K562 (cell line): ENCODE results near the gene TEX14. TPM values are rescaled to one million over a fixed set of nuclear protein-coding genes. Genes with fewer than 3 reads are reported as not detected.

Experiments used
- CBFA2T2 ChIP-seq: fragments of 450-650 bp; conservative IDR thresholded peaks from 2 replicates; pipeline ENCODE4 v1.6.1; 2017; ENCODE audit warnings: mild to moderate bottlenecking
- CREB3 ChIP-seq: fragments of 450-650 bp; conservative IDR thresholded peaks from 2 replicates; pipeline ENCODE4 v1.6.1; 2016; ENCODE audit warnings: missing genetic modification characterization, low read depth, mild to moderate bottlenecking, missing compliant biosample characterization, moderate library complexity
- ELK3 ChIP-seq: fragments of 450-650 bp; formaldehyde crosslinking; IDR thresholded peaks from 2 replicates; pipeline ENCODE4 v1.4.0; 2020; ENCODE audit warnings: mild to moderate bottlenecking
- ESRRA ChIP-seq: fragments of 450-650 bp; IDR thresholded peaks from 2 replicates; pipeline ENCODE4 v1.6.1; 2014; ENCODE audit warnings: low read depth, mild to moderate bottlenecking, moderate library complexity, borderline replicate concordance
- HDAC2 ChIP-seq: fragments of 450-650 bp; IDR thresholded peaks from 2 replicates; pipeline ENCODE4 v1.6.1; 2016; ENCODE audit warnings: mild to moderate bottlenecking
- PBX2 ChIP-seq, 2 experiments: IDR thresholded peaks in 1 of 2; conservative IDR thresholded peaks in 1 of 2; 2 replicates each; pipeline ENCODE4 v1.6.1; 2016; ENCODE audit warnings: low read depth in 2 of 2, mild to moderate bottlenecking in 1 of 2, missing compliant biosample characterization in 1 of 2, missing genetic modification characterization in 1 of 2, moderate library complexity in 1 of 2
- RCOR1 ChIP-seq, 2 experiments: IDR thresholded peaks; 2 replicates each; pipeline ENCODE4 v1.6.1; 2012; ENCODE audit warnings: low read depth in 2 of 2, low read length in 2 of 2, borderline replicate concordance in 1 of 2, improper control_type of control experiment in 1 of 2
- TAF9B ChIP-seq: fragments of 450-650 bp; IDR thresholded peaks from 2 replicates; pipeline ENCODE4 v1.6.1; 2018; ENCODE audit warnings: mild to moderate bottlenecking; ENCODE audit not compliant: partially characterized antibody
- ZHX1 ChIP-seq: fragments of 150-350 bp; conservative IDR thresholded peaks from 2 replicates; pipeline ENCODE4 v1.6.1; 2014; ENCODE audit warnings: low read length
- ZNF12 ChIP-seq: sonication (generic); formaldehyde crosslinking; IDR thresholded peaks from 2 replicates; pipeline ENCODE4 v1.4.0; 2020; ENCODE audit warnings: mild to moderate bottlenecking, missing genetic modification reagents
- ZNF407 ChIP-seq: fragments of 450-650 bp; IDR thresholded peaks from 2 replicates; pipeline ENCODE4 v1.6.1; 2016; ENCODE audit warnings: low read depth
- polyA plus RNA-seq, 8 experiments: library from polyadenylated mRNA; depleted of rRNA in 4 of 8; stranded (reverse) in 5 of 8; unstranded in 3 of 8; fragments of >200 nt; fragmentation: Nextera tagmentation in 2 of 8; fragmentation: Illumina TruSeq in 1 of 8; extraction: Ambion mirVana in 2 of 8; extraction: Trizol in 1 of 8; gene quantifications; 2 replicates each; pipeline versions ENCODE4 v1.2.1 to v1.2.3, GENCODE V29; 2011 to 2014; ENCODE audit warnings: inconsistent platforms in 1 of 8, missing spikeins in 1 of 8
- total RNA-seq, 7 experiments: library from RNA; depleted of rRNA in 6 of 7; stranded (reverse); fragments of >200 nt in 6 of 7; fragmentation: Illumina TruSeq in 2 of 7; extraction: Trizol in 2 of 7; gene quantifications; 2 replicates each; pipeline versions ENCODE4 v1.2.1 to v1.2.3, GENCODE V29; 2011 to 2021; ENCODE audit warnings: low replicate concordance in 1 of 7

Gene TEX14
- total and polyA plus RNA-seq, 9 of the 15 experiments (the other 6 are each of a cell fraction or from before 2014, with no cell fraction given), result 0.05 to 0.12 (median 0.09) TPM; not detected in 1

- no peak for TF ChIP-seq ZNF407
- no peak for TF ChIP-seq ZHX1
- TF ChIP-seq ESRRA, result no peak
- TF ChIP-seq HDAC2, result no peak
- TF ChIP-seq CREB3 (tag), result no peak
- TF ChIP-seq ELK3 (CRISPR knock-in tag), result no peak
- no peak for TF ChIP-seq PBX2 (CRISPR knock-in tag; IDR thresholded peaks at IDR 0.05; ENCODE audit: low read depth)
- TF ChIP-seq PBX2 (tag; conservative IDR thresholded peaks at IDR 0.05; ENCODE audit: low read depth), result no peak
- TF ChIP-seq ZNF12 (CRISPR knock-in tag), result no peak
- TF ChIP-seq TAF9B, result no peak
- no peak for TF ChIP-seq CBFA2T2
- TF ChIP-seq RCOR1 (IDR thresholded peaks at IDR 0.05; ENCODE audit: borderline replicate concordance in 1 of 2, low read depth in 2 of 2, low read length in 2 of 2), result 0 out of 4 replicates have a peak, but pooled peaks of 1 of the 2 experiments have one; percentile 14
Observed at GRCh38 chr17:58587713-58588117, 104.1 kb downstream of the TEX14 start (continued).
